Smooth muscle cell of the umbilical artery (primary cell): ENCODE data around the gene DUSP19. TPM values are rescaled to one million over a fixed set of nuclear protein-coding genes. Genes with fewer than 3 reads are reported as not detected.

ENCODE experiments used
- total RNA-seq: library from RNA; depleted of rRNA; stranded (reverse); fragments of >200 nt; gene quantifications from 2 replicates; pipeline ENCODE4 v1.2.3, GENCODE V29; 2014

The DUSP19 gene, protein sequence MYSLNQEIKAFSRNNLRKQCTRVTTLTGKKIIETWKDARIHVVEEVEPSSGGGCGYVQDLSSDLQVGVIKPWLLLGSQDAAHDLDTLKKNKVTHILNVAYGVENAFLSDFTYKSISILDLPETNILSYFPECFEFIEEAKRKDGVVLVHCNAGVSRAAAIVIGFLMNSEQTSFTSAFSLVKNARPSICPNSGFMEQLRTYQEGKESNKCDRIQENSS
- total RNA-seq: 4.2 and 6.5 TPM in 2 replicates

DNA sequence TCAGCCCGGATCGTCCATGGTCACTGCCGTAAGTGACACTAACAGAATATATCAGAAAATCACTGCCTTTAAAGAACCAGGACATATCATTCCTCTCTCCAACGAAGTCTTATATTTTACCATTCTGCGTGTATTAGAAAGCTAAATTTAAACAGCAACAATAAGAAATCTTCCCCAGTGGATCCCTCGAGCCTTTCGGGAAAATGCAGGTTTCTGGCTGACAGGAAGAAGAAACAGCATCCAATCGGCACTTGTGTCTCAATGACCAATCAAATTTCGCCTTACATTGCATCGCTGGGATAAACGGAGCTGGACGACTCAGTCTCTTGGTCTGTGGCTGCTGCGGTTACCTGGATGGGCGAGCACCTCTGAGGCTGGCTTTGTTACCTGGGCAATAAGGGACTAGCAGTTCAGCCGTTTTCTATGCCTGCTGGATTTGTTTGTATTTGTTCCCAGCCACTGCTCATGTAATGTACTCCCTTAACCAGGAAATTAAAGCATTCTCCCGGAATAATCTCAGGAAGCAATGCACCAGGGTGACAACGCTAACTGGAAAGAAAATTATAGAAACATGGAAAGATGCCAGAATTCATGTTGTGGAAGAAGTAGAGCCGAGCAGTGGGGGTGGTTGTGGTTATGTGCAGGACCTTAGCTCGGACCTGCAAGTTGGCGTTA is at the start of gene DUSP19:
Gene DUSP19 (plus strand): TSS at position 284 of the 675 bp plus-strand sequence. CDS start 187 bp downstream, at position 471.

DNA sequence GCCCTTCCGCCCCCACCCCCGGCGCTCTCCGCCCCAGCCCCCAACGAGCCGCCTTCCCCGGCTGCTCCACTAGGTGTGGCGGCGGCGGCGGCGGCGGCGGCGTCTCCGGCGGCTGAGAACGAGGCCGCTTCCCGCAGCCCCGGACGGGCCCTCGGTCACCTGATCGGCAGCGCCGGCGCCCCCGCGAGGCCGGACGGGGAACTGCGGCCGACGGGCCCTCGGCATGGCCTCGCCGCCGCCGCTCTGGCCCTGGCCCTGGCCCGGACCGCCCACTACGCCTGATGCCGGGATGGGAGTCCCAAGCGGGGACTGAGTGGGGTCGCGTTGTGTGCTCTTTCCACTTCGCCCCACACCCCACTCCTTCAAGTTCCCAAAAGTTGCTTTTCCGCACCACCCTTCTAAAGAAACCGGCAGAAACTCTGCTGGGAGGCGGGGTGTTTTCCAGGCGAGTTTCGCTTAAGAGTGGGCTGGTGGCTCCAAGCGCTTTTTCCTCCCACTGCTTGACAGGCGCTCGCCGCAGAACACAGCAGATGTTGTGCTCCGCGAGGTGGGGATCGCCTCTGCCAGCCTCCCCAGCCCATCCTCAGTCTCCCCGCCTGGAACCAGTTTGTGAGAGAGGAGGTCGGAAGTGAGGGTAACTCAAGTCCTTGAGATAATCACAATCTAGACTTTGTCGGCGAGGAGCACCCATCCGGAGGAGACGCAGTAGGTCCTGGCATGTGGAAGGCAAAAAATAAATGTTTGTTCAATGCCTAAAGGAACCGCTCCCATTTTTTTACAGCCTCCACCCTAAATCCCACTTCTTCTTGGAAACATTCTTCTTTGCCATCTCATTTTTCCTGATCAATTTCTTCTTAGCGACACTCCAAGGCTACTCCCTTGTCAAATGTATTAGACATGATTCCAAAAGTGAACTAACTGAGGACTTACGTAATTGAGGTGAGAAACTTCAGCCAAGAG is 39.9 kb upstream of the DUSP19 start, which contains the start of gene NCKAP1:
Gene NCKAP1 (minus strand): TSS at position 117 of the 960 bp plus-strand sequence. CDS start 358 bp downstream, outside the sequence.

DNA sequence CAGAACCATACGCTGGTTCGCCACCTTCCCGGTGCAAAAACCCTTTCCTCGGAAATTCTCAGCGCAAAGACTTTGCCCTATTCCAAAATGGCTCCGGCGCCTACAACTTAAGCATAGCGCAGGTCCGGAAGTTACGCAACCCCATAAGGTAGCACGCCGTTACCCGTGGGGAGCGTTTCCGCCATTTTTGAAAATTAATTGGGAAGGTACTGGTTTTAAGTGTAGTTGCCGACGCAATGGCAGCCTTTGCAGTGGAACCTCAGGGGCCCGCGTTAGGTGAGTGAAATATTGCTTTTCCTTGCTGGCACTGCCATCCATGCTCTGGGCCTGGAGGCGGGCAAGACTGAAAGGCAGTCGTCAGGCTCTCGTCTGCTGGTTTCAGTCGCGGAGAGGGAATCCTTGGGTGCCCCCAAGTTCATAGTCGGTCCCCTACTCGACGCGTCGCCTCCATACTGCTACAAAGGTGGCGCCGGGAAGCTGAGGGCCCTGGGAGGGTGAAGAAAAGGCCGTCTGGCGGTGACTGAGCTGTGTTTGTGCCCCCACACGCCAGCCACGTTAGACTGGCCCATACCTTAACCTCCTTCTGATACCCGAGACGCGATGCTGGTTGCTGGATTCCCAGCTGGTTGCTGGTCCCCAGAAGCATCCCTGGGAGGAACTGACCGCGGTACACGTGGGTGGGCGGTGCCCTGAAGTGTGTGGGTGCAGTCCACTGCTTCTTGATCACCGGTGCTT is 45.8 kb downstream of the DUSP19 start, which contains the start of gene NUP35:
Gene NUP35 (plus strand): TSS at position 222 of the 735 bp plus-strand sequence. CDS start 15 bp downstream, at position 237.

Other genes starting within 250 kb of the DUSP19 start
- under 0.01 and 0.23 TPM in 2 replicates for gene FRZB, start 212.1 kb upstream of the DUSP19 start, total RNA-seq
- 214 and 391 TPM in 2 replicates for gene NCKAP1, start 40.3 kb upstream of the DUSP19 start, total RNA-seq
- gene NUP35, start 45.7 kb downstream of the DUSP19 start, total RNA-seq: 8.3 and 13.6 TPM in 2 replicates